WTC11 (cell line): ENCODE measurements around the gene TBC1D1. TPM values are rescaled to one million over a fixed set of nuclear protein-coding genes. Genes with fewer than 3 reads are reported as not detected.

Source experiments
- ATAC-seq: fragments of 200-7000 bp; cut with Tn5 transposase; 2 replicates; pipeline ENCODE4 v1.10.0; 2021; ENCODE audit warnings: mild to moderate bottlenecking, moderate library complexity
- CTCF ChIA-PET: fragments of 300-600 bp; sonication (Branson Sonifier 250); formaldehyde crosslinking; loops from one replicate; lab custom pipeline; 2021; ENCODE audit warnings: antibody characterized with exemption; lab: Charles Lee
- POLR2A ChIA-PET: fragments of 350-600 bp; sonication (Branson Sonifier 250); formaldehyde crosslinking; loops from one replicate; lab custom pipeline; 2021; ENCODE audit warnings: antibody characterized with exemption; lab: Charles Lee
- DNase-seq: peaks from one replicate; pipeline ENCODE4 v3.0.0; 2021; ENCODE audit warnings: low spot score
- H3K27ac Mint-ChIP-seq: 2 replicates; pipeline ENCODE4 v1.8.0; 2021; ENCODE audit warnings: mixed read lengths
- H3K27me3 Mint-ChIP-seq: 2 replicates; pipeline ENCODE4 v1.8.0; 2021; ENCODE audit warnings: low read depth, mild to moderate bottlenecking, moderate library complexity, mixed read lengths
- H3K36me3 Mint-ChIP-seq: 2 replicates; pipeline ENCODE4 v1.8.0; 2021; ENCODE audit warnings: mixed read lengths
- H3K4me1 Mint-ChIP-seq: 2 replicates; pipeline ENCODE4 v1.8.0; 2022; ENCODE audit warnings: mixed read lengths
- H3K4me3 Mint-ChIP-seq: 2 replicates; pipeline ENCODE4 v1.8.0; 2021; ENCODE audit warnings: mild to moderate bottlenecking, moderate library complexity, mixed read lengths
- H3K9me3 Mint-ChIP-seq: 2 replicates; pipeline ENCODE4 v1.8.0; 2021; ENCODE audit warnings: mixed read lengths
- AR ChIP-seq: fragments of 250-450 bp; sonication (Bioruptor Pico); IDR thresholded peaks from 2 replicates; pipeline ENCODE4 v1.9.0; 2021; ENCODE audit warnings: mild to moderate bottlenecking
- ATF1 ChIP-seq: sonication (generic); formaldehyde crosslinking; IDR thresholded peaks from 2 replicates; pipeline ENCODE4 v1.8.1; 2023; ENCODE audit warnings: mild to moderate bottlenecking, moderate library complexity, missing genetic modification reagents
- ATF2 ChIP-seq: sonication (generic); formaldehyde crosslinking; IDR thresholded peaks from 2 replicates; pipeline ENCODE4 v1.8.1; 2022; ENCODE audit warnings: low read depth, missing genetic modification reagents, borderline replicate concordance
- CDX4 ChIP-seq: fragments of 250-450 bp; sonication (Bioruptor Pico); IDR thresholded peaks from 2 replicates; pipeline ENCODE4 v1.9.0; 2021; ENCODE audit warnings: moderate library complexity, mild to moderate bottlenecking, inconsistent platforms, borderline replicate concordance
- CREB1 ChIP-seq: sonication (generic); formaldehyde crosslinking; IDR thresholded peaks from 2 replicates; pipeline ENCODE4 v1.8.0; 2023; ENCODE audit warnings: mild to moderate bottlenecking, missing genetic modification reagents
- CREM ChIP-seq: sonication (generic); formaldehyde crosslinking; IDR thresholded peaks from 2 replicates; pipeline ENCODE4 v1.8.1; 2022; ENCODE audit warnings: mild to moderate bottlenecking, missing genetic modification reagents, moderate library complexity
- E2F4 ChIP-seq: sonication (generic); formaldehyde crosslinking; IDR thresholded peaks from 2 replicates; pipeline ENCODE4 v1.8.1; 2022; ENCODE audit warnings: low read depth, mild to moderate bottlenecking, moderate library complexity, missing genetic modification reagents, borderline replicate concordance
- ELF4 ChIP-seq: sonication (generic); formaldehyde crosslinking; IDR thresholded peaks from 2 replicates; pipeline ENCODE4 v1.8.1; 2022; ENCODE audit warnings: low read depth, mild to moderate bottlenecking, moderate library complexity, missing genetic modification reagents
- ESRRA ChIP-seq: sonication (generic); formaldehyde crosslinking; IDR thresholded peaks from 2 replicates; pipeline ENCODE4 v1.8.1; 2022; ENCODE audit warnings: mild to moderate bottlenecking, missing genetic modification reagents, borderline replicate concordance
- ETV6 ChIP-seq: sonication (generic); formaldehyde crosslinking; IDR thresholded peaks from 2 replicates; pipeline ENCODE4 v1.8.1; 2022; ENCODE audit warnings: mild to moderate bottlenecking, missing genetic modification reagents
- FOXK1 ChIP-seq: sonication (generic); formaldehyde crosslinking; IDR thresholded peaks from 2 replicates; pipeline ENCODE4 v1.8.0; 2022; ENCODE audit warnings: mild to moderate bottlenecking, moderate library complexity, missing genetic modification reagents
- FOXP1 ChIP-seq: sonication (generic); formaldehyde crosslinking; IDR thresholded peaks from 2 replicates; pipeline ENCODE4 v1.8.0; 2022; ENCODE audit warnings: missing genetic modification reagents, mild to moderate bottlenecking, moderate library complexity, borderline replicate concordance
- GABPB1 ChIP-seq: sonication (generic); formaldehyde crosslinking; IDR thresholded peaks from 2 replicates; pipeline ENCODE4 v1.8.1; 2023; ENCODE audit warnings: mild to moderate bottlenecking, missing genetic modification reagents
- GRHL2 ChIP-seq: fragments of 250-450 bp; sonication (Bioruptor Pico); IDR thresholded peaks from 2 replicates; pipeline ENCODE4 v1.8.0; 2022; ENCODE audit warnings: mild to moderate bottlenecking, moderate library complexity; ENCODE audit not compliant: insufficient replicate concordance, severe bottlenecking
- MXD4 ChIP-seq: fragments of 250-450 bp; sonication (Bioruptor Pico); IDR thresholded peaks from 2 replicates; pipeline ENCODE4 v1.8.0; 2021; ENCODE audit warnings: mild to moderate bottlenecking, moderate library complexity, borderline replicate concordance
- MYBL2 ChIP-seq: sonication (generic); formaldehyde crosslinking; IDR thresholded peaks from 2 replicates; pipeline ENCODE4 v1.8.1; 2023; ENCODE audit warnings: mild to moderate bottlenecking, moderate library complexity, missing genetic modification reagents
- NFE2L1 ChIP-seq: sonication (generic); formaldehyde crosslinking; IDR thresholded peaks from 2 replicates; pipeline ENCODE4 v1.8.1; 2023; ENCODE audit warnings: missing genetic modification reagents
- OVOL2 ChIP-seq: fragments of 250-450 bp; sonication (Bioruptor Pico); IDR thresholded peaks from 2 replicates; pipeline ENCODE4 v1.9.0; 2021; ENCODE audit warnings: mild to moderate bottlenecking, borderline replicate concordance
- PREB ChIP-seq: sonication (generic); formaldehyde crosslinking; IDR thresholded peaks from 2 replicates; pipeline ENCODE4 v1.8.1; 2022; ENCODE audit warnings: mild to moderate bottlenecking, missing genetic modification reagents, moderate library complexity, borderline replicate concordance
- PRRX2 ChIP-seq: fragments of 250-450 bp; sonication (Bioruptor Pico); IDR thresholded peaks from 2 replicates; pipeline ENCODE4 v1.8.0; 2021; ENCODE audit warnings: mild to moderate bottlenecking
- TEAD1 ChIP-seq: sonication (generic); formaldehyde crosslinking; IDR thresholded peaks from 2 replicates; pipeline ENCODE4 v1.8.0; 2022; ENCODE audit warnings: mild to moderate bottlenecking, missing genetic modification reagents
- ZNF232 ChIP-seq: sonication (generic); formaldehyde crosslinking; IDR thresholded peaks from 2 replicates; pipeline ENCODE4 v1.8.0; 2022; ENCODE audit warnings: mild to moderate bottlenecking, missing genetic modification reagents
- ZNF396 ChIP-seq: fragments of 250-450 bp; sonication (Bioruptor Pico); IDR thresholded peaks from 2 replicates; pipeline ENCODE4 v1.8.0; 2021; ENCODE audit warnings: mild to moderate bottlenecking, moderate library complexity, borderline replicate concordance
- total RNA-seq: library from RNA; stranded (reverse); gene quantifications from 3 replicates; pipeline ENCODE4 v1.2.3, GENCODE V29; 2021
- TF ChIP-seq, protein P1 (sequence below): sonication (generic); formaldehyde crosslinking; IDR thresholded peaks from 2 replicates; pipeline ENCODE4 v1.8.1; 2023; ENCODE audit warnings: mild to moderate bottlenecking, missing genetic modification reagents, moderate library complexity
- TF ChIP-seq, protein P2 (sequence below): sonication (generic); formaldehyde crosslinking; conservative IDR thresholded peaks from 2 replicates; pipeline ENCODE4 v1.8.1; 2023; ENCODE audit warnings: mild to moderate bottlenecking, low read depth, missing genetic modification reagents, moderate library complexity

The TBC1D1 gene
- total RNA-seq, 1 experiment from 2014 or later = 134 TPM

- TF ChIP-seq PREB (CRISPR knock-in tag) (no peak), OVOL2 (CRISPR knock-in tag) (no peak), ESRRA (no peak), FOXK1 (no peak), CDX4 (CRISPR knock-in tag) (no peak), GABPB1 (no peak), CREB1 (CRISPR knock-in tag) (no peak)
- TF ChIP-seq, all 79 proteins: peak for 0
Observed at GRCh38 chr4:38185406-38186144, 294.7 kb downstream of the TBC1D1 start (continued).

GRCh38 chr4:38188136-38188535 is 297.3 kb downstream of the TBC1D1 start:
- ATAC-seq (no peak), DNase-seq (no peak)
- Mint-ChIP-seq H3K4me3 (no peak overlapping the region), H3K4me1 (no peaks in the 10 kb centered on the region), H3K27me3 (peaks cover 3% of the 10 kb centered on the region; the same call in 1 of the 2 replicates), H3K36me3 (peaks cover 10% of the 10 kb centered on the region), H3K27ac (no peak overlapping the region), H3K9me3 (peaks cover 26% of the 10 kb centered on the region)
- ChIA-PET POLR2A (no interaction called here), CTCF (interaction anchor here (0.8 kb wide), 1 partner anchor 131 kb away, joined by 3 read pairs; no protein-coding TSS in a partner anchor)
- TF ChIP-seq, protein P1, sequence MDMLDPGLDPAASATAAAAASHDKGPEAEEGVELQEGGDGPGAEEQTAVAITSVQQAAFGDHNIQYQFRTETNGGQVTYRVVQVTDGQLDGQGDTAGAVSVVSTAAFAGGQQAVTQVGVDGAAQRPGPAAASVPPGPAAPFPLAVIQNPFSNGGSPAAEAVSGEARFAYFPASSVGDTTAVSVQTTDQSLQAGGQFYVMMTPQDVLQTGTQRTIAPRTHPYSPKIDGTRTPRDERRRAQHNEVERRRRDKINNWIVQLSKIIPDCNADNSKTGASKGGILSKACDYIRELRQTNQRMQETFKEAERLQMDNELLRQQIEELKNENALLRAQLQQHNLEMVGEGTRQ (CRISPR knock-in tag) = no peak
- TF ChIP-seq, protein P2, sequence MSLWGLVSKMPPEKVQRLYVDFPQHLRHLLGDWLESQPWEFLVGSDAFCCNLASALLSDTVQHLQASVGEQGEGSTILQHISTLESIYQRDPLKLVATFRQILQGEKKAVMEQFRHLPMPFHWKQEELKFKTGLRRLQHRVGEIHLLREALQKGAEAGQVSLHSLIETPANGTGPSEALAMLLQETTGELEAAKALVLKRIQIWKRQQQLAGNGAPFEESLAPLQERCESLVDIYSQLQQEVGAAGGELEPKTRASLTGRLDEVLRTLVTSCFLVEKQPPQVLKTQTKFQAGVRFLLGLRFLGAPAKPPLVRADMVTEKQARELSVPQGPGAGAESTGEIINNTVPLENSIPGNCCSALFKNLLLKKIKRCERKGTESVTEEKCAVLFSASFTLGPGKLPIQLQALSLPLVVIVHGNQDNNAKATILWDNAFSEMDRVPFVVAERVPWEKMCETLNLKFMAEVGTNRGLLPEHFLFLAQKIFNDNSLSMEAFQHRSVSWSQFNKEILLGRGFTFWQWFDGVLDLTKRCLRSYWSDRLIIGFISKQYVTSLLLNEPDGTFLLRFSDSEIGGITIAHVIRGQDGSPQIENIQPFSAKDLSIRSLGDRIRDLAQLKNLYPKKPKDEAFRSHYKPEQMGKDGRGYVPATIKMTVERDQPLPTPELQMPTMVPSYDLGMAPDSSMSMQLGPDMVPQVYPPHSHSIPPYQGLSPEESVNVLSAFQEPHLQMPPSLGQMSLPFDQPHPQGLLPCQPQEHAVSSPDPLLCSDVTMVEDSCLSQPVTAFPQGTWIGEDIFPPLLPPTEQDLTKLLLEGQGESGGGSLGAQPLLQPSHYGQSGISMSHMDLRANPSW (CRISPR knock-in tag) = no peak
- TF ChIP-seq GRHL2 (CRISPR knock-in tag) (no peak), GABPB1 (no peak), AR (CRISPR knock-in tag) (no peak), TEAD1 (CRISPR knock-in tag) (no peak), FOXP1 (CRISPR knock-in tag) (no peak), MYBL2 (no peak), ETV6 (CRISPR knock-in tag) (no peak), ATF1 (CRISPR knock-in tag) (no peak), CREM (CRISPR knock-in tag) (no peak), ZNF396 (CRISPR knock-in tag) (no peak), MXD4 (CRISPR knock-in tag) (no peak), E2F4 (no peak), NFE2L1 (CRISPR knock-in tag) (no peak), ZNF232 (CRISPR knock-in tag) (no peak), ELF4 (CRISPR knock-in tag) (no peak), ATF2 (no peak), PRRX2 (CRISPR knock-in tag) (no peak)
